Measurements from ENCODE around the gene RAB10. TPM values are rescaled to one million over a fixed set of nuclear protein-coding genes. Genes with fewer than 3 reads are reported as not detected.

Gene RAB10
- total RNA-seq, 1 donor from 2014 or later, result 238 TPM

DNA sequence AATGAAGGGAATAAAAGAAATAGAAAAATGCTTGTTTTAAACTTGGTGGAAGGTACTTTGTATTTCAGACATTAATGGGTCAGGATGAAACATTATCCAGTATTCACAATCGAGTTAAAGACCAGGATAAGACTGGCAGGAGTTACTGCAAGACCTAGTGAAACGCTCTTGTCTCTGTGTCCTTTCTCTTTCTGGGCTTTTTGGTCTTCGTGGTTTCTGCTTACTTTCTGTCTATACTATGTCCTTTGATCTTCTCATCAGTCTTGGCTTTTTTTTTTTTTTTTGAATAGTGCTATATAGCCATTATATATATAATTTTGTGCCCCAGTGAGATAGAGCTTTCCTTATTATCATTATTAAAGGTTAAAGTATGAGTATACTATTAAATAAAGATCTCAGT is 96.9 kb downstream of the RAB10 start:
- Histone ChIP-seq H3K4me2 (no peak overlapping the region), H3K27ac (no peak overlapping the region), H3K27me3 (no peaks in the 10 kb centered on the region), H4K20me1 (ENCODE audit: low read depth) (peaks cover 32% of the 10 kb centered on the region), H3K79me2 (ENCODE audit: low read depth) (peaks cover 34% of the 10 kb centered on the region), H3K4me1 (no peaks in the 10 kb centered on the region), H3K9ac (no peak overlapping the region), H2AFZ (replicated peaks) (no peak overlapping the region), H3K4me3 (no peak overlapping the region), H3F3A (ENCODE audit: low read depth) (peaks cover 14% of the 10 kb centered on the region), H3K36me3 (peaks cover 4% of the 10 kb centered on the region), H3K9me3 (ENCODE audit: low read depth) (no peaks in the 10 kb centered on the region)
- no peak for DNase-seq (ENCODE audit: low spot score)
- Mint-ChIP-seq H3K27ac (no peak overlapping the region), H3K36me3 (peaks cover 18% of the 10 kb centered on the region), H3K4me3 (no peak overlapping the region), H3K27me3 (ENCODE audit: insufficient read depth, low read depth) (no peaks in the 10 kb centered on the region), H3K9me3 (no peaks in the 10 kb centered on the region), H3K4me1 (peaks cover 5% of the 10 kb centered on the region)
- TF ChIP-seq EZH2phosphoT487 (IDR thresholded peaks at IDR 0.05) (no peak), EZH2 (IDR thresholded peaks at IDR 0.05) (no peak)
- TF ChIP-seq, protein P1, sequence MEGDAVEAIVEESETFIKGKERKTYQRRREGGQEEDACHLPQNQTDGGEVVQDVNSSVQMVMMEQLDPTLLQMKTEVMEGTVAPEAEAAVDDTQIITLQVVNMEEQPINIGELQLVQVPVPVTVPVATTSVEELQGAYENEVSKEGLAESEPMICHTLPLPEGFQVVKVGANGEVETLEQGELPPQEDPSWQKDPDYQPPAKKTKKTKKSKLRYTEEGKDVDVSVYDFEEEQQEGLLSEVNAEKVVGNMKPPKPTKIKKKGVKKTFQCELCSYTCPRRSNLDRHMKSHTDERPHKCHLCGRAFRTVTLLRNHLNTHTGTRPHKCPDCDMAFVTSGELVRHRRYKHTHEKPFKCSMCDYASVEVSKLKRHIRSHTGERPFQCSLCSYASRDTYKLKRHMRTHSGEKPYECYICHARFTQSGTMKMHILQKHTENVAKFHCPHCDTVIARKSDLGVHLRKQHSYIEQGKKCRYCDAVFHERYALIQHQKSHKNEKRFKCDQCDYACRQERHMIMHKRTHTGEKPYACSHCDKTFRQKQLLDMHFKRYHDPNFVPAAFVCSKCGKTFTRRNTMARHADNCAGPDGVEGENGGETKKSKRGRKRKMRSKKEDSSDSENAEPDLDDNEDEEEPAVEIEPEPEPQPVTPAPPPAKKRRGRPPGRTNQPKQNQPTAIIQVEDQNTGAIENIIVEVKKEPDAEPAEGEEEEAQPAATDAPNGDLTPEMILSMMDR (IDR thresholded peaks at IDR 0.05), result no peak

DNA sequence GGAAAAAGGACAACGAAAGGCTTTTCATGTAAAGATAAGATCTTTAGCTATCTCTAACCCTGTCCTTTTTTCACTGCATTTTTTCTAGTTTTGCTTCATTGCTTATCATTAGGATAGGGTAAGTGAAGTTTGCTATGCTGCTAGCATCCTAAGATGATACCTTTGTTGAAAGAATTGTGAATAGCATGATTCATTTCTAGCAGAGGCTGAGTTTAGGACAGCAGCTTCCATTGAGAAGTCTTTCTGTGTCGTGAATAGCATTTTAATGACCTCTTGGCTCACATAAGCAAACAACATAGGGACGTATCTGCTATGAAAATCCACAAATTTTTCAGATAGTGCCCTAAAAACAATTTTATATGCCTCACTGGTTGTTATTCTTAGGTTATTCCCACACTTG is 102.6 kb downstream of the RAB10 start:
- Histone ChIP-seq H3K36me3 (peaks cover 7% of the 10 kb centered on the region), H3K27ac (no peak overlapping the region)
- no peaks in the 10 kb centered on the region for H3K9me3 Mint-ChIP-seq

DNA sequence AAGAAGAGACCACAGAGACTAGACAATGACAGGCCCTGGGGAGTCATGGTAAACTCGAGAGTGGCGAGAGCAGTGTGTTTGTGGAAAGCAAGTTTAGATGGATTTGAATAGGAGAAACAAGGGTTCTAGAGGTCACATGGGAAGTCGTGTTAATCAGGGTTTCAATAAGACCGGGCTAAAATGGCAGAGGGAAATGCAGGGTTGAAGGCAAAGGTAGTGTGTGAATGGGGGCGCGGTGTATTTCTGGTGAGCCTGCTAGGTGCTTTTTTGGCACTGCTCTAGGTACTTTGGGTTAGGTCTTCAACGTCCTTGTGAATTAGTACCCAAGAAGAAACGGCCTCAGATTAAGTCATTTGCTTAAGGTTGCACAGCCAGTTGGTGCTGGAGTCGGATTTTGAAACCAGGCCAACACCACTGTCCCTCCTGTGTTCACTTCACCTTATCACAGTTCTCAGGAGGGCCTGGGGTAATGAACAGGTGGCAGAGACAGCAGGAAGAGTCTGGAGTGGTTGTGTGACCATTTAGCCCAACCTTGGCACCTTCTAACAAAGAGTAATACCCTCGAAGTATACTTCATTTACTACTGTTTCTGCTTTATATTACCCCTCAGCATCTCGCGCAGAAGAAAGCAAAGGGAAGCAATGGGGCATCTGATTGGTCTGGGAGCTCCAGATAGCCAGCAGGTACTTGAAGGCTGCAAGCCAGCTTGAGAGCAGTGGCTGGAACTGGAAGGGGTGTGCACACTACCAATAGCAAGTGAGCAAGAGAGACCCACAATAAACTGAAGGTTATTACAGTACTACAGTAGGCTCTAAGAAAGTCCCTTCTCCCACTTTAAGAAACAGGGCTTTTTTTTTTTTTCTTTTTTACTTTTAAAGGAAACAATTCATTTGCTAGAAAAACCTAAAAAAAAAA is 105.6 kb downstream of the RAB10 start:
- peaks cover 13% of the 10 kb centered on the region for H3F3A ChIP-seq (ENCODE audit: low read depth)
- TF ChIP-seq, protein P1 (IDR thresholded peaks at IDR 0.05), result no peak
- no peak for TF ChIP-seq EZH2 (IDR thresholded peaks at IDR 0.05)
- no peak for TF ChIP-seq EZH2phosphoT487 (IDR thresholded peaks at IDR 0.05)
- Mint-ChIP-seq H3K9me3 (no peaks in the 10 kb centered on the region), H3K4me3 (no peak overlapping the region), H3K27ac (peak overlapping the region; percentile 1), H3K4me1 (peaks cover 4% of the 10 kb centered on the region), H3K27me3 (ENCODE audit: insufficient read depth, low read depth) (peaks cover 2% of the 10 kb centered on the region), H3K36me3 (peaks cover 10% of the 10 kb centered on the region)
- no peaks in the 10 kb centered on the region for H3K79me2 ChIP-seq (ENCODE audit: low read depth)
- peak overlapping the region; percentile 53 for H3K27ac ChIP-seq
- H2AFZ ChIP-seq (replicated peaks), result no peak overlapping the region
- no peaks in the 10 kb centered on the region for H3K27me3 ChIP-seq
- H3K9ac ChIP-seq, result no peak overlapping the region
- no peaks in the 10 kb centered on the region for H3K9me3 ChIP-seq (ENCODE audit: low read depth)
- H3K4me3 ChIP-seq, result no peak overlapping the region
- H4K20me1 ChIP-seq (ENCODE audit: low read depth), result peaks cover 12% of the 10 kb centered on the region
- peaks cover 3% of the 10 kb centered on the region for H3K4me1 ChIP-seq
- no peak for DNase-seq (ENCODE audit: low spot score)
- H3K36me3 ChIP-seq, result peaks cover 7% of the 10 kb centered on the region
- H3K4me2 ChIP-seq, result no peak overlapping the region

More for the DNA sequence above, 102.6 kb downstream of the RAB10 start:
- no peaks in the 10 kb centered on the region for H3K27me3 Mint-ChIP-seq (ENCODE audit: insufficient read depth, low read depth)
- peaks cover 6% of the 10 kb centered on the region for H3K4me1 Mint-ChIP-seq
- H3K79me2 ChIP-seq (ENCODE audit: low read depth), result peaks cover 4% of the 10 kb centered on the region
- peaks cover 15% of the 10 kb centered on the region for H3K36me3 Mint-ChIP-seq
- TF ChIP-seq EZH2phosphoT487 (IDR thresholded peaks at IDR 0.05) (no peak), EZH2 (IDR thresholded peaks at IDR 0.05) (no peak)
- TF ChIP-seq, protein P1 (IDR thresholded peaks at IDR 0.05), result no peak
- peaks cover 16% of the 10 kb centered on the region for H3F3A ChIP-seq (ENCODE audit: low read depth)
- H4K20me1 ChIP-seq (ENCODE audit: low read depth), result peaks cover 20% of the 10 kb centered on the region
- no peak overlapping the region for H3K4me2 ChIP-seq
- H3K4me1 ChIP-seq, result peaks cover 3% of the 10 kb centered on the region
- H2AFZ ChIP-seq (replicated peaks), result no peak overlapping the region
- H3K27ac Mint-ChIP-seq, result no peak overlapping the region
- H3K4me3 ChIP-seq, result no peak overlapping the region
- no peaks in the 10 kb centered on the region for H3K27me3 ChIP-seq
- H3K9ac ChIP-seq, result no peak overlapping the region
- no peak overlapping the region for H3K4me3 Mint-ChIP-seq
- no peak for DNase-seq (ENCODE audit: low spot score)
- no peaks in the 10 kb centered on the region for H3K9me3 ChIP-seq (ENCODE audit: low read depth)
